ENCODE measurements around the gene IDNK. TPM values are rescaled to one million over a fixed set of nuclear protein-coding genes. Genes with fewer than 3 reads are reported as not detected.
A peak's percentile ranks its signal among the peaks of the same experiment; 100 is the strongest.

The IDNK gene
- total RNA-seq, 1 experiment from 2014 or later, result 0.50 TPM

DNA sequence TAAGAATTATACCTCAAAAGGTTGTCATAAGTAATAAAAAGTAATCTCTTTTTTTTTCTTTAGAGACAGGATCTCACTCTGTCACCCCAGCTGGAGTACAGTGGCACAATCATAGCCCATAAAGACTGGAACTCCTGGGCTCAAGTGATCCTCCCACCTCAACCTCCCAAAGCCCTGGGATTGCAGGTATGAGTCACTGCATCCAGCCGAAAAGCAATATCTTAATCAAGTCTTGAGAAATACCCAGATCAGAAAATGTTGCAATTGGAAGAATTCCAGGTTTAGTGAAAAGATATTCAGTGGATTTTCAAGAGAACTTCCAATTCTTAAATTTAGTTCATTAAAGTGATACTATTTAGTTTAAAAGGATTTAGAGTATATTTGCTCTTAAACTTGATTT lies 40.9 kb upstream of the IDNK start:
- TF ChIP-seq, protein P1, sequence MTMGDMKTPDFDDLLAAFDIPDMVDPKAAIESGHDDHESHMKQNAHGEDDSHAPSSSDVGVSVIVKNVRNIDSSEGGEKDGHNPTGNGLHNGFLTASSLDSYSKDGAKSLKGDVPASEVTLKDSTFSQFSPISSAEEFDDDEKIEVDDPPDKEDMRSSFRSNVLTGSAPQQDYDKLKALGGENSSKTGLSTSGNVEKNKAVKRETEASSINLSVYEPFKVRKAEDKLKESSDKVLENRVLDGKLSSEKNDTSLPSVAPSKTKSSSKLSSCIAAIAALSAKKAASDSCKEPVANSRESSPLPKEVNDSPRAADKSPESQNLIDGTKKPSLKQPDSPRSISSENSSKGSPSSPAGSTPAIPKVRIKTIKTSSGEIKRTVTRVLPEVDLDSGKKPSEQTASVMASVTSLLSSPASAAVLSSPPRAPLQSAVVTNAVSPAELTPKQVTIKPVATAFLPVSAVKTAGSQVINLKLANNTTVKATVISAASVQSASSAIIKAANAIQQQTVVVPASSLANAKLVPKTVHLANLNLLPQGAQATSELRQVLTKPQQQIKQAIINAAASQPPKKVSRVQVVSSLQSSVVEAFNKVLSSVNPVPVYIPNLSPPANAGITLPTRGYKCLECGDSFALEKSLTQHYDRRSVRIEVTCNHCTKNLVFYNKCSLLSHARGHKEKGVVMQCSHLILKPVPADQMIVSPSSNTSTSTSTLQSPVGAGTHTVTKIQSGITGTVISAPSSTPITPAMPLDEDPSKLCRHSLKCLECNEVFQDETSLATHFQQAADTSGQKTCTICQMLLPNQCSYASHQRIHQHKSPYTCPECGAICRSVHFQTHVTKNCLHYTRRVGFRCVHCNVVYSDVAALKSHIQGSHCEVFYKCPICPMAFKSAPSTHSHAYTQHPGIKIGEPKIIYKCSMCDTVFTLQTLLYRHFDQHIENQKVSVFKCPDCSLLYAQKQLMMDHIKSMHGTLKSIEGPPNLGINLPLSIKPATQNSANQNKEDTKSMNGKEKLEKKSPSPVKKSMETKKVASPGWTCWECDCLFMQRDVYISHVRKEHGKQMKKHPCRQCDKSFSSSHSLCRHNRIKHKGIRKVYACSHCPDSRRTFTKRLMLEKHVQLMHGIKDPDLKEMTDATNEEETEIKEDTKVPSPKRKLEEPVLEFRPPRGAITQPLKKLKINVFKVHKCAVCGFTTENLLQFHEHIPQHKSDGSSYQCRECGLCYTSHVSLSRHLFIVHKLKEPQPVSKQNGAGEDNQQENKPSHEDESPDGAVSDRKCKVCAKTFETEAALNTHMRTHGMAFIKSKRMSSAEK (CRISPR knock-in tag; IDR thresholded peaks at IDR 0.05; ENCODE audit: borderline replicate concordance), result no peak
- TF ChIP-seq JAZF1 (CRISPR knock-in tag; IDR thresholded peaks at IDR 0.05) (no peak), FOXP1 (CRISPR knock-in tag; IDR thresholded peaks at IDR 0.05; ENCODE audit: borderline replicate concordance) (no peak), NFATC4 (CRISPR knock-in tag; IDR thresholded peaks at IDR 0.05) (no peak), ZNF416 (CRISPR knock-in tag; IDR thresholded peaks at IDR 0.05) (no peak)
- TF ChIP-seq, protein P2, sequence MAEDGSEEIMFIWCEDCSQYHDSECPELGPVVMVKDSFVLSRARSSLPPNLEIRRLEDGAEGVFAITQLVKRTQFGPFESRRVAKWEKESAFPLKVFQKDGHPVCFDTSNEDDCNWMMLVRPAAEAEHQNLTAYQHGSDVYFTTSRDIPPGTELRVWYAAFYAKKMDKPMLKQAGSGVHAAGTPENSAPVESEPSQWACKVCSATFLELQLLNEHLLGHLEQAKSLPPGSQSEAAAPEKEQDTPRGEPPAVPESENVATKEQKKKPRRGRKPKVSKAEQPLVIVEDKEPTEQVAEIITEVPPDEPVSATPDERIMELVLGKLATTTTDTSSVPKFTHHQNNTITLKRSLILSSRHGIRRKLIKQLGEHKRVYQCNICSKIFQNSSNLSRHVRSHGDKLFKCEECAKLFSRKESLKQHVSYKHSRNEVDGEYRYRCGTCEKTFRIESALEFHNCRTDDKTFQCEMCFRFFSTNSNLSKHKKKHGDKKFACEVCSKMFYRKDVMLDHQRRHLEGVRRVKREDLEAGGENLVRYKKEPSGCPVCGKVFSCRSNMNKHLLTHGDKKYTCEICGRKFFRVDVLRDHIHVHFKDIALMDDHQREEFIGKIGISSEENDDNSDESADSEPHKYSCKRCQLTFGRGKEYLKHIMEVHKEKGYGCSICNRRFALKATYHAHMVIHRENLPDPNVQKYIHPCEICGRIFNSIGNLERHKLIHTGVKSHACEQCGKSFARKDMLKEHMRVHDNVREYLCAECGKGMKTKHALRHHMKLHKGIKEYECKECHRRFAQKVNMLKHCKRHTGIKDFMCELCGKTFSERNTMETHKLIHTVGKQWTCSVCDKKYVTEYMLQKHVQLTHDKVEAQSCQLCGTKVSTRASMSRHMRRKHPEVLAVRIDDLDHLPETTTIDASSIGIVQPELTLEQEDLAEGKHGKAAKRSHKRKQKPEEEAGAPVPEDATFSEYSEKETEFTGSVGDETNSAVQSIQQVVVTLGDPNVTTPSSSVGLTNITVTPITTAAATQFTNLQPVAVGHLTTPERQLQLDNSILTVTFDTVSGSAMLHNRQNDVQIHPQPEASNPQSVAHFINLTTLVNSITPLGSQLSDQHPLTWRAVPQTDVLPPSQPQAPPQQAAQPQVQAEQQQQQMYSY (CRISPR knock-in tag; IDR thresholded peaks at IDR 0.05), result no peak
- Mint-ChIP-seq H3K4me1 (peaks cover 13% of the 10 kb centered on the region), H3K4me3 (no peak overlapping the region), H3K36me3 (peaks cover 7% of the 10 kb centered on the region; the same call in 1 of the 2 replicates), H3K9me3 (peaks cover 41% of the 10 kb centered on the region), H3K27me3 (ENCODE audit: low read depth) (no peaks in the 10 kb centered on the region), H3K27ac (no peak overlapping the region)
- ChIA-PET POLR2A (no interaction called here), CTCF (no interaction called here)
- DNase-seq (ENCODE audit: low spot score) (no peak), ATAC-seq (no peak)

DNA sequence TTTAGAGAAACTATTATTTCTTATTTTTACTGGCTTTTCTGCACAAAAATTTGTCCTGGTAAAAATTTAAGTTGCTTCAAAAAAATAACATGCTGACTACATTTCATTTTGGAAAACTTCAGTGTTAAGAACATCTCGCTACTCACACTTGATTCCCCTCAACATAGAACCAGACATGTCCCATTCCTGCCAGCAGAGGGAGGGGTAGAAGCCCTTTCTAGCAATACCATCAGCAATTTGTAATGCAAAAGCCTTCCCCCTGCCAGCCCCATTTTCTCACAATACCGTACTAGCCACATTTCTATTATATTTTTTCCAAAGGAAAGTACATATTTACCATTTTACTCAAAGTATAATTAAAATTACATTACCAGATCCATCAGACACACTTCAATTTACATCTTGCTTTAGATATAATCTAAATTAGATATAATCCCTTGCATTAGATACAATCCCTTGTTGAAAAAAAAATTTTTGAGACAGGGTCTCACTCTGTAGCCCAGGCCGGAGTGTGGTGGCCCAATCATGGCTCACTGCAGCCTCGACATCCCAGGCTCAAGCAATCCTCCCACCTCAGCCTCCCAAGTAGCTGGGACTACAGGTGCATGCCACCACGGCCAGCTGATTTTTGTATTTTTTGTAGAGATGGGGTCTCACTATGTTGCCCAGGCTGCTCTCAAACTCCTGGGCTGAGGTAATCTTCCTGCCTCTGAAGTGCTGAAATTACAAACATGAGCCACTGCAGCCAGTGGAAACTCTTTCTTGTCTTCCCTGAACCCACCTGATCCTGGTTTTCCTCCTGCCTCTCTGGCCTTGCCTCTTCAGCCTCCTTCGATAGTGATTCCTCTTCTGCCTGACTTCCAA lies 39.6 kb upstream of the IDNK start:
- Mint-ChIP-seq H3K4me3 (no peak overlapping the region), H3K36me3 (peaks cover 7% of the 10 kb centered on the region; the same call in 1 of the 2 replicates), H3K27ac (no peak overlapping the region), H3K4me1 (peaks cover 13% of the 10 kb centered on the region), H3K9me3 (peaks cover 40% of the 10 kb centered on the region), H3K27me3 (ENCODE audit: low read depth) (no peaks in the 10 kb centered on the region)
- POLR2A ChIA-PET, result no interaction called here
- DNase-seq (ENCODE audit: low spot score) (peak; percentile 76), ATAC-seq (peak; percentile 97)
- CTCF ChIA-PET, result interaction anchor here (1.3 kb wide), 1 partner anchor 35 kb away, joined by 3 read pairs; no protein-coding TSS in a partner anchor
- TF ChIP-seq NR2C2 (CRISPR knock-in tag; IDR thresholded peaks at IDR 0.05), result no peak
- peak; percentile 93; the same call in 1 of the 2 replicates for TF ChIP-seq TEAD1 (CRISPR knock-in tag; IDR thresholded peaks at IDR 0.05)
- TF ChIP-seq, protein P3, sequence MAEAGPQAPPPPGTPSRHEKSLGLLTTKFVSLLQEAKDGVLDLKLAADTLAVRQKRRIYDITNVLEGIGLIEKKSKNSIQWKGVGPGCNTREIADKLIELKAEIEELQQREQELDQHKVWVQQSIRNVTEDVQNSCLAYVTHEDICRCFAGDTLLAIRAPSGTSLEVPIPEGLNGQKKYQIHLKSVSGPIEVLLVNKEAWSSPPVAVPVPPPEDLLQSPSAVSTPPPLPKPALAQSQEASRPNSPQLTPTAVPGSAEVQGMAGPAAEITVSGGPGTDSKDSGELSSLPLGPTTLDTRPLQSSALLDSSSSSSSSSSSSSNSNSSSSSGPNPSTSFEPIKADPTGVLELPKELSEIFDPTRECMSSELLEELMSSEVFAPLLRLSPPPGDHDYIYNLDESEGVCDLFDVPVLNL (CRISPR knock-in tag; IDR thresholded peaks at IDR 0.05; ENCODE audit: borderline replicate concordance, low read depth), result no peak
- TF ChIP-seq, protein P4, sequence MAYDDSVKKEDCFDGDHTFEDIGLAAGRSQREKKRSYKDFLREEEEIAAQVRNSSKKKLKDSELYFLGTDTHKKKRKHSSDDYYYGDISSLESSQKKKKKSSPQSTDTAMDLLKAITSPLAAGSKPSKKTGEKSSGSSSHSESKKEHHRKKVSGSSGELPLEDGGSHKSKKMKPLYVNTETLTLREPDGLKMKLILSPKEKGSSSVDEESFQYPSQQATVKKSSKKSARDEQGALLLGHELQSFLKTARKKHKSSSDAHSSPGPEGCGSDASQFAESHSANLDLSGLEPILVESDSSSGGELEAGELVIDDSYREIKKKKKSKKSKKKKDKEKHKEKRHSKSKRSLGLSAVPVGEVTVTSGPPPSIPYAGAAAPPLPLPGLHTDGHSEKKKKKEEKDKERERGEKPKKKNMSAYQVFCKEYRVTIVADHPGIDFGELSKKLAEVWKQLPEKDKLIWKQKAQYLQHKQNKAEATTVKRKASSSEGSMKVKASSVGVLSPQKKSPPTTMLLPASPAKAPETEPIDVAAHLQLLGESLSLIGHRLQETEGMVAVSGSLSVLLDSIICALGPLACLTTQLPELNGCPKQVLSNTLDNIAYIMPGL (CRISPR knock-in tag; IDR thresholded peaks at IDR 0.05), result no peak
- TF ChIP-seq TP53 (CRISPR knock-in tag; IDR thresholded peaks at IDR 0.05), result no peak
- TF ChIP-seq ZNF121 (CRISPR knock-in tag; IDR thresholded peaks at IDR 0.05), result peak; percentile 93
- TF ChIP-seq MXD4 (CRISPR knock-in tag; IDR thresholded peaks at IDR 0.05; ENCODE audit: borderline replicate concordance), result no peak
- TF ChIP-seq, protein P5, sequence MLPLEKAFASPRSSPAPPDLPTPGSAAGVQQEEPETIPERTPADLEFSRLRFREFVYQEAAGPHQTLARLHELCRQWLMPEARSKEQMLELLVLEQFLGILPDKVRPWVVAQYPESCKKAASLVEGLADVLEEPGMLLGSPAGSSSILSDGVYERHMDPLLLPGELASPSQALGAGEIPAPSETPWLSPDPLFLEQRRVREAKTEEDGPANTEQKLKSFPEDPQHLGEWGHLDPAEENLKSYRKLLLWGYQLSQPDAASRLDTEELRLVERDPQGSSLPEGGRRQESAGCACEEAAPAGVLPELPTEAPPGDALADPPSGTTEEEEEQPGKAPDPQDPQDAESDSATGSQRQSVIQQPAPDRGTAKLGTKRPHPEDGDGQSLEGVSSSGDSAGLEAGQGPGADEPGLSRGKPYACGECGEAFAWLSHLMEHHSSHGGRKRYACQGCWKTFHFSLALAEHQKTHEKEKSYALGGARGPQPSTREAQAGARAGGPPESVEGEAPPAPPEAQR (CRISPR knock-in tag; IDR thresholded peaks at IDR 0.05), result no peak
- TF ChIP-seq ZNF396 (CRISPR knock-in tag; IDR thresholded peaks at IDR 0.05; ENCODE audit: borderline replicate concordance), result no peak
- TF ChIP-seq, protein P6, sequence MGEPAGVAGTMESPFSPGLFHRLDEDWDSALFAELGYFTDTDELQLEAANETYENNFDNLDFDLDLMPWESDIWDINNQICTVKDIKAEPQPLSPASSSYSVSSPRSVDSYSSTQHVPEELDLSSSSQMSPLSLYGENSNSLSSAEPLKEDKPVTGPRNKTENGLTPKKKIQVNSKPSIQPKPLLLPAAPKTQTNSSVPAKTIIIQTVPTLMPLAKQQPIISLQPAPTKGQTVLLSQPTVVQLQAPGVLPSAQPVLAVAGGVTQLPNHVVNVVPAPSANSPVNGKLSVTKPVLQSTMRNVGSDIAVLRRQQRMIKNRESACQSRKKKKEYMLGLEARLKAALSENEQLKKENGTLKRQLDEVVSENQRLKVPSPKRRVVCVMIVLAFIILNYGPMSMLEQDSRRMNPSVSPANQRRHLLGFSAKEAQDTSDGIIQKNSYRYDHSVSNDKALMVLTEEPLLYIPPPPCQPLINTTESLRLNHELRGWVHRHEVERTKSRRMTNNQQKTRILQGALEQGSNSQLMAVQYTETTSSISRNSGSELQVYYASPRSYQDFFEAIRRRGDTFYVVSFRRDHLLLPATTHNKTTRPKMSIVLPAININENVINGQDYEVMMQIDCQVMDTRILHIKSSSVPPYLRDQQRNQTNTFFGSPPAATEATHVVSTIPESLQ (CRISPR knock-in tag; IDR thresholded peaks at IDR 0.05), result no peak
- TF ChIP-seq, protein P7, sequence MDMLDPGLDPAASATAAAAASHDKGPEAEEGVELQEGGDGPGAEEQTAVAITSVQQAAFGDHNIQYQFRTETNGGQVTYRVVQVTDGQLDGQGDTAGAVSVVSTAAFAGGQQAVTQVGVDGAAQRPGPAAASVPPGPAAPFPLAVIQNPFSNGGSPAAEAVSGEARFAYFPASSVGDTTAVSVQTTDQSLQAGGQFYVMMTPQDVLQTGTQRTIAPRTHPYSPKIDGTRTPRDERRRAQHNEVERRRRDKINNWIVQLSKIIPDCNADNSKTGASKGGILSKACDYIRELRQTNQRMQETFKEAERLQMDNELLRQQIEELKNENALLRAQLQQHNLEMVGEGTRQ (CRISPR knock-in tag; IDR thresholded peaks at IDR 0.05), result no peak

Data from WTC11 (cell line).